Upper lobe of right lung (tissue), 1 donor: ENCODE results near the gene BMPR1A. TPM values are rescaled to one million over a fixed set of nuclear protein-coding genes. Genes with fewer than 3 reads are reported as not detected.

Experiments used
- ATAC-seq: fragments of 200-7000 bp; cut with Tn5 transposase; one replicate; pipeline ENCODE4 v1.9.1; 2020; ENCODE audit warnings: mild to moderate bottlenecking, moderate library complexity
- DNase-seq: peaks from one replicate; pipeline ENCODE4 v3.0.0-alpha.2; 2020
- H3K27ac ChIP-seq: fragments of 200-600 bp; one replicate; pipeline ENCODE4 v1.8.0; 2022
- H3K27me3 ChIP-seq: fragments of 200-600 bp; one replicate; pipeline ENCODE4 v1.8.0; 2022; ENCODE audit warnings: mild to moderate bottlenecking
- H3K36me3 ChIP-seq: fragments of 200-600 bp; one replicate; pipeline ENCODE4 v1.8.0; 2022
- H3K4me1 ChIP-seq: fragments of 200-600 bp; one replicate; pipeline ENCODE4 v1.8.0; 2022
- H3K4me3 ChIP-seq: fragments of 200-600 bp; one replicate; pipeline ENCODE4 v1.8.0; 2022; ENCODE audit warnings: mild to moderate bottlenecking
- H3K9me3 ChIP-seq: fragments of 200-600 bp; one replicate; pipeline ENCODE4 v1.8.0; 2022
- CTCF ChIP-seq: fragments of 200-600 bp; IDR thresholded peaks from one replicate; pipeline ENCODE4 v1.8.0; 2022; ENCODE audit warnings: antibody characterized with exemption
- intact Hi-C: fragments of 100-400 bp; cut with DNase I; formaldehyde crosslinking; loops from one replicate; pipeline ENCODE4 v1.11.0; 2022
- long read RNA-seq: library from polyadenylated mRNA; unstranded; transcript quantifications from one replicate; pipeline ENCODE4 v2.0.0, GENCODE V29; 2021
- total RNA-seq: library from RNA; stranded (reverse); fragmentation: NEBNext Ultra II Directional; extraction: Animal tissue kit (Norgen Biotek cat#: 25700); gene quantifications from one replicate; pipeline ENCODE4 v1.2.1, GENCODE V29; 2021
- donor health status: DM: no; HTN: yes; CAD: no; lungs with severe emphysema.

BMPR1A gene
- total RNA-seq: 41.2 TPM
- long read RNA-seq, full-length matches to known transcripts: 30 of 53 reads
- long read RNA-seq, partial matches to known transcripts: 3 of 53 reads
- long read RNA-seq, other reads (novel, unspliced or antisense): 20 of 53 reads

GRCh38 chr10:86756511-86757112, at the start of gene BMPR1A:
Gene BMPR1A, plus strand, starts transcription at chr10:86756619. Its CDS starts 119,400 bp downstream, at chr10:86876019.
- DNase-seq (peak; percentile 95), ATAC-seq (peak; percentile 36)
- Histone ChIP-seq H3K27me3 (peaks cover 16% of the 10 kb centered on the region), H3K4me3 (peak within 1 kb of the TSS; percentile 59), H3K4me1 (peaks cover 5% of the 10 kb centered on the region), H3K27ac (peak within 1 kb of the TSS; percentile 92), H3K36me3 (no peaks in the 10 kb centered on the region), H3K9me3 (no peaks in the 10 kb centered on the region)
- intact Hi-C loops: no loop called here
- TF ChIP-seq CTCF: no peak

- H3K36me3 ChIP-seq: no peaks in the 10 kb centered on the region
- intact Hi-C loops: no loop called here
- H3K4me3 ChIP-seq: no peak overlapping the region
- ATAC-seq (no peak), DNase-seq (no peak)
- H3K9me3 ChIP-seq: no peaks in the 10 kb centered on the region
- no peak overlapping the region for H3K27ac ChIP-seq
- peaks cover 4% of the 10 kb centered on the region for H3K4me1 ChIP-seq
- H3K27me3 ChIP-seq: no peaks in the 10 kb centered on the region
- no peak for TF ChIP-seq CTCF
Measured at GRCh38 chr10:86706977-86707376, 49.4 kb upstream of the BMPR1A start.

GRCh38 chr10:86707505-86707904, 48.9 kb upstream of the BMPR1A start:
- intact Hi-C loops: no loop called here
- H3K9me3 ChIP-seq: no peaks in the 10 kb centered on the region

GRCh38 chr10:86708068-86708782, 48.2 kb upstream of the BMPR1A start:
- no peaks in the 10 kb centered on the region for H3K27me3 ChIP-seq
- H3K4me1 ChIP-seq: peaks cover 11% of the 10 kb centered on the region
- no peaks in the 10 kb centered on the region for H3K36me3 ChIP-seq
- H3K27ac ChIP-seq: no peak overlapping the region
- no peaks in the 10 kb centered on the region for H3K9me3 ChIP-seq
- TF ChIP-seq CTCF: no peak
- ATAC-seq (no peak), DNase-seq (peak; percentile 57)
- H3K4me3 ChIP-seq: no peak overlapping the region
- intact Hi-C loops: no loop called here

More at GRCh38 chr10:86707505-86707904, 48.9 kb upstream of the BMPR1A start:
- no peaks in the 10 kb centered on the region for H3K27me3 ChIP-seq
- H3K27ac ChIP-seq: no peak overlapping the region
- H3K4me3 ChIP-seq: no peak overlapping the region
- DNase-seq (peak; percentile 50), ATAC-seq (no peak)
- peaks cover 8% of the 10 kb centered on the region for H3K4me1 ChIP-seq
- no peak for TF ChIP-seq CTCF
- H3K36me3 ChIP-seq: no peaks in the 10 kb centered on the region

DNA sequence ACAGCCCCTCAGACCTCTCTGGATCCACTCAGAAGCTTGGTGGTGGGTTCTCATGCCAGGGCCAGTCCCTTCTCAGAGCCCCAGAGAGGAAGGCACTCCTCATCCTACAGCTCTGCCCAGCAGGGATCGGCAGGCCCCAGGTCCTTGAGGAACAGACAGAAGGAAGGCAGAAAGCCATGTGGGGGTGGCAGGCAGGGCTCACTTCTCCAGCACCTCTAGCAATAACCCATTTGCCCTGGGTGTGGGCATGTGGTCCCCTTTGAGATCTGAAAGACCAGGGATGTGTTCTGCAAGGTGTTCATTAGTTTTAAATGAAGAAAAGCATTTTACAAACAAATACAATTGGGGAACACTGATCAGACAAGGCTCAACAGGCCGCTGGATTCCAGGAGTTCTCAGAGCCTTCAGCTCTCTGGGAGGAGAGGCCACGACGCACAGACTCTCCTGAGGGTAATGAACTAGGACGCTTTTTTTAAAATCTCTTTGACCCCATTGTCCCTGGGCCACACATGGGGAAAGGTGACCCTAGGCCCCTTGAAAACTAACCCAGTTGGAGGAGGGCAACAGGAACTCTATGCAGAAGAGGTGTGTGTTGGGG, 47.5 kb upstream of the BMPR1A start:
- Histone ChIP-seq H3K4me3 (no peak overlapping the region), H3K27me3 (no peaks in the 10 kb centered on the region), H3K27ac (no peak overlapping the region), H3K4me1 (peaks cover 11% of the 10 kb centered on the region), H3K36me3 (no peaks in the 10 kb centered on the region), H3K9me3 (no peaks in the 10 kb centered on the region)
- intact Hi-C loops: no loop called here
- DNase-seq (no peak), ATAC-seq (no peak)
- TF ChIP-seq CTCF: no peak
